ENCODE data around the gene PPM1M.
"Not testable (repeated sequence)": the region's sequence is repeated elsewhere in the genome, so short reads cannot be mapped to it uniquely, and the experiment has no call there.

PPM1M gene

GRCh38 chr3:52277972-52278509 lies 32.5 kb downstream of the PPM1M start:
- peak; percentile 99 for DNase-seq

- peak; percentile 88 for DNase-seq
Observed at GRCh38 chr3:52278510-52279069, 33.0 kb downstream of the PPM1M start, which contains the start of gene WDR82. Gene WDR82 (minus strand): TSS chr3:52278649. CDS start chr3:52278361, 288 bp downstream.

- DNase-seq: peak; percentile 23
Observed at GRCh38 chr3:52279596-52279995, 34.0 kb downstream of the PPM1M start.

GRCh38 chr3:52280050-52280461 lies 34.5 kb downstream of the PPM1M start:
- DNase-seq: peak; percentile 35

GRCh38 chr3:52281981-52282801 lies 36.6 kb downstream of the PPM1M start:
- DNase-seq: peak; percentile 13

- DNase-seq: no peak
Observed at GRCh38 chr3:52283306-52283705, 37.7 kb downstream of the PPM1M start.

- DNase-seq: not testable (repeated sequence)
Observed at GRCh38 chr3:52284051-52284450, 38.5 kb downstream of the PPM1M start.

GRCh38 chr3:52286777-52287110 lies 41.2 kb downstream of the PPM1M start:
- DNase-seq: no peak

- DNase-seq: no peak
Observed at GRCh38 chr3:52288674-52289073, 43.1 kb downstream of the PPM1M start.

GRCh38 chr3:52289338-52289746 lies 43.8 kb downstream of the PPM1M start:
- no peak for DNase-seq

- DNase-seq: no peak
Observed at GRCh38 chr3:52289747-52290595, 44.4 kb downstream of the PPM1M start.

- no peak for DNase-seq
Observed at GRCh38 chr3:52290596-52291507, 45.3 kb downstream of the PPM1M start.

- no peak for DNase-seq
Observed at GRCh38 chr3:52291508-52292181, 46.1 kb downstream of the PPM1M start.

GRCh38 chr3:52292247-52293065 lies 46.9 kb downstream of the PPM1M start:
- DNase-seq: no peak

GRCh38 chr3:52293491-52294319 lies 48.1 kb downstream of the PPM1M start:
- DNase-seq: no peak

- DNase-seq: no peak
Observed at GRCh38 chr3:52294320-52295150, 49.0 kb downstream of the PPM1M start.

- DNase-seq: no peak
Observed at GRCh38 chr3:52295671-52296208, 50.2 kb downstream of the PPM1M start.

Data from right kidney (tissue), 1 donor.